Right lobe of liver (tissue), 6 donors: ENCODE data around the gene PDE9A. TPM values are rescaled to one million over a fixed set of nuclear protein-coding genes. Genes with fewer than 3 reads are reported as not detected.
"Not testable (repeated sequence)": the region's sequence is repeated elsewhere in the genome, so short reads cannot be mapped to it uniquely, and the experiment has no call there.

Source experiments
- ATAC-seq, 4 donors: fragments of 200-7000 bp; cut with Tn5 transposase; one replicate each; pipeline ENCODE4 v1.9.1; 2020; ENCODE audit warnings: mild to moderate bottlenecking in 4 of 4, moderate library complexity in 4 of 4
- DNase-seq, 3 donors: peaks; one replicate each; pipeline ENCODE4 v3.0.0-alpha.2; 2020
- H3K27ac ChIP-seq, 3 donors: fragments of 200-600 bp; one replicate each; pipeline ENCODE4 v1.8.0; 2022
- H3K27me3 ChIP-seq, 2 donors: fragments of 200-600 bp; one replicate each; pipeline ENCODE4 v1.8.0; 2022
- H3K36me3 ChIP-seq, 4 donors: fragments of 200-600 bp; sonication (generic) in 1 of 4; one replicate each; pipeline versions ENCODE4 v1.5.1 to v1.8.0; 2017 to 2022; ENCODE audit warnings: control low read depth in 1 of 4
- H3K4me1 ChIP-seq, 4 donors: fragments of 200-600 bp; sonication (generic) in 1 of 4; one replicate each; pipeline versions ENCODE4 v1.5.1 to v1.8.0; 2017 to 2022; ENCODE audit warnings: control low read depth in 1 of 4
- H3K4me3 ChIP-seq, 3 donors: fragments of 200-600 bp; one replicate each; pipeline ENCODE4 v1.8.0; 2022
- H3K9me3 ChIP-seq, 4 donors: fragments of 200-600 bp; sonication (generic) in 1 of 4; one replicate each; pipeline versions ENCODE4 v1.5.1 to v1.8.0; 2017 to 2022; ENCODE audit warnings: control low read depth in 1 of 4
- CTCF ChIP-seq, 4 donors: fragments of 200-600 bp in 3 of 4; fragments of 450-650 bp in 1 of 4; IDR thresholded peaks; one replicate each; pipeline versions ENCODE4 v1.5.1 to v1.8.0; 2016 to 2022; ENCODE audit warnings: antibody characterized with exemption in 4 of 4, mild to moderate bottlenecking in 2 of 4
- POLR2A ChIP-seq: fragments of 450-650 bp; IDR thresholded peaks from one replicate; pipeline ENCODE4 v1.6.1; 2017; ENCODE audit warnings: antibody characterized with exemption, mild to moderate bottlenecking
- WGBS: methylation state at CpG from one replicate; pipeline ENCODE4 v1.1.6; 2018; ENCODE audit warnings: low coverage, low lambda C conversion rate; ENCODE audit not compliant: insufficient coverage; ENCODE audit errors: missing lambda C conversion rate; 5-methylcytosine and 5-hydroxymethylcytosine counted together
- intact Hi-C, 2 donors: fragments of 100-400 bp; cut with DNase I; formaldehyde crosslinking; loops; one replicate each; pipeline versions ENCODE4 v1.11.2 to v1.14.1; 2022
- total RNA-seq, 6 experiments: library from RNA; depleted of rRNA in 2 of 6; stranded (reverse); fragments of >200 nt in 2 of 6; fragmentation: NEBNext Ultra II Directional in 3 of 6; extraction: Animal tissue kit (Norgen Biotek cat#: 25700) in 3 of 6; gene quantifications; one replicate each; pipeline versions ENCODE4 v1.1.0 to v1.2.4, GENCODE V29; 2016 to 2023
- donor health status: DM: no; HTN: yes; CAD: no.
- donor health status: DM: no; HTN: no; CAD: no.
- donor health status: DM: no; HTN: no; CAD: no.
- donor health status: DM: no; HTN: yes; CAD: no.
- donor health status: DM: no; HTN: yes; CAD: no.

Gene PDE9A
- total RNA-seq, 6 experiments from 2014 or later, result 1.1 to 5.9 (median 3.3) TPM

- TF ChIP-seq CTCF (IDR thresholded peaks at IDR 0.05) (no peak), POLR2A (no peak)
- no peaks in the 10 kb centered on the region for H3K4me1 ChIP-seq
- ATAC-seq (no peak), DNase-seq (no peak)
- H3K4me3 ChIP-seq, result no peak overlapping the region
- intact Hi-C loops, result loop anchor here (10.0 kb wide), 1 partner anchor 155 kb away; the partner anchor contains the start of gene PDE9A (in 2 of the 2)
- H3K27me3 ChIP-seq, result no peaks in the 10 kb centered on the region
- no peaks in the 10 kb centered on the region for H3K36me3 ChIP-seq
- H3K27ac ChIP-seq, result no peak overlapping the region
- 86% methylated on average over 12 of the region's 18 CpGs for WGBS
- H3K9me3 ChIP-seq, result no peaks in the 10 kb centered on the region
These were observed 156.4 kb downstream of the PDE9A start for GRCh38 chr21:42809577-42810475.

GRCh38 chr21:42811960-42812359, 158.5 kb downstream of the PDE9A start:
- TF ChIP-seq CTCF (IDR thresholded peaks at IDR 0.05) (no peak), POLR2A (no peak)
- ATAC-seq (no peak), DNase-seq (no peak)
- Histone ChIP-seq H3K4me1 (no peaks in the 10 kb centered on the region), H3K27me3 (no peaks in the 10 kb centered on the region), H3K27ac (no peak overlapping the region), H3K4me3 (no peak overlapping the region), H3K9me3 (no peaks in the 10 kb centered on the region), H3K36me3 (no peaks in the 10 kb centered on the region)
- WGBS, result 49% methylated on average over 6 of the region's 6 CpGs
- intact Hi-C loops, result loop anchor here in 1 of 2 donors (10.0 kb wide), 1 partner anchor 157 kb away; the partner anchor contains the start of gene PDE9A

- ATAC-seq, H3K9me3 ChIP-seq: not testable (repeated sequence)
- 51% methylated on average over 5 of the region's 5 CpGs for WGBS
These were observed 159.3 kb downstream of the PDE9A start for GRCh38 chr21:42812528-42813241.

GRCh38 chr21:42815217-42815616, 161.8 kb downstream of the PDE9A start:
- no peak for ATAC-seq
- intact Hi-C loops, result loop anchor here (5.0 to 10.0 kb wide), 2 partner anchors 160 to 223 kb away; partner anchors contain the start of gene PDE9A (in 1 of the 2)
- WGBS, result 100% methylated on average over 1 of the region's 1 CpG

More at GRCh38 chr21:42812528-42813241, 159.3 kb downstream of the PDE9A start:
- DNase-seq, H3K36me3 ChIP-seq, H3K4me1 ChIP-seq, H3K4me3 ChIP-seq, H3K27me3 ChIP-seq, H3K27ac ChIP-seq: not testable (repeated sequence)
- intact Hi-C loops, result loop anchor here in 1 of 2 donors (10.0 kb wide), 1 partner anchor 158 kb away; the partner anchor contains the start of gene PDE9A

More at GRCh38 chr21:42815217-42815616, 161.8 kb downstream of the PDE9A start:
- Histone ChIP-seq H3K27ac (no peak overlapping the region), H3K4me1 (no peaks in the 10 kb centered on the region), H3K9me3 (no peaks in the 10 kb centered on the region), H3K36me3 (no peaks in the 10 kb centered on the region), H3K27me3 (no peaks in the 10 kb centered on the region), H3K4me3 (no peak overlapping the region)
- TF ChIP-seq CTCF (IDR thresholded peaks at IDR 0.05), result no peak
- no peak for TF ChIP-seq POLR2A
- no peak for DNase-seq
